ENCODE results near the gene SCUBE3. TPM values are rescaled to one million over a fixed set of nuclear protein-coding genes. Genes with fewer than 3 reads are reported as not detected.

Gene SCUBE3
- total RNA-seq, 1 donor: 26.8 TPM

DNA sequence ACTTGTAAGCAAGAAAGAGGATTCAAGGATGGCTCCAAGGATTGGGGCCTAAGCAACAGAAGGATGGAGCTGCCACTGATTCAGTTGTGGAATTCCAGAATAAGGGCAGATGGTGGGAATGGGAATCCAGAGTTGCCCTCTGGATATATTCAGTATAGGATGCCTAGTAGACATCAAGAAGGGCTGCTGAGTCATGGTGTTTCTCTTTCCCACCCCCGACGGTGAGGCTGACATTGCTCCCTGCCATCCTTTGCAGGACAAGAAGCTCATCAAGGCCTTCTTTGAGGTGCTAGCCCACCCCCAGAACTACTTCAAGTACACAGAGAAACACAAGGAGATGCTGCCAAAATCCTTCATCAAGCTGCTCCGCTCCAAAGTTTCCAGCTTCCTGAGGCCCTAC, 34.5 kb downstream of the SCUBE3 start:
- TF ChIP-seq, protein P1, sequence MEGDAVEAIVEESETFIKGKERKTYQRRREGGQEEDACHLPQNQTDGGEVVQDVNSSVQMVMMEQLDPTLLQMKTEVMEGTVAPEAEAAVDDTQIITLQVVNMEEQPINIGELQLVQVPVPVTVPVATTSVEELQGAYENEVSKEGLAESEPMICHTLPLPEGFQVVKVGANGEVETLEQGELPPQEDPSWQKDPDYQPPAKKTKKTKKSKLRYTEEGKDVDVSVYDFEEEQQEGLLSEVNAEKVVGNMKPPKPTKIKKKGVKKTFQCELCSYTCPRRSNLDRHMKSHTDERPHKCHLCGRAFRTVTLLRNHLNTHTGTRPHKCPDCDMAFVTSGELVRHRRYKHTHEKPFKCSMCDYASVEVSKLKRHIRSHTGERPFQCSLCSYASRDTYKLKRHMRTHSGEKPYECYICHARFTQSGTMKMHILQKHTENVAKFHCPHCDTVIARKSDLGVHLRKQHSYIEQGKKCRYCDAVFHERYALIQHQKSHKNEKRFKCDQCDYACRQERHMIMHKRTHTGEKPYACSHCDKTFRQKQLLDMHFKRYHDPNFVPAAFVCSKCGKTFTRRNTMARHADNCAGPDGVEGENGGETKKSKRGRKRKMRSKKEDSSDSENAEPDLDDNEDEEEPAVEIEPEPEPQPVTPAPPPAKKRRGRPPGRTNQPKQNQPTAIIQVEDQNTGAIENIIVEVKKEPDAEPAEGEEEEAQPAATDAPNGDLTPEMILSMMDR (IDR thresholded peaks at IDR 0.05; ENCODE audit: insufficient read depth, low read depth, low read length): no peak
- H3K4me3 ChIP-seq (ENCODE audit: low read depth, low read length): no peak overlapping the region
- no peak for DNase-seq (ENCODE audit: low read depth)

GRCh38 chr6:35248965-35249364, 35.2 kb downstream of the SCUBE3 start:
- TF ChIP-seq, protein P1 (IDR thresholded peaks at IDR 0.05; ENCODE audit: insufficient read depth, low read depth, low read length): no peak
- H3K4me3 ChIP-seq (ENCODE audit: low read depth, low read length): no peak overlapping the region
- no peak for DNase-seq (ENCODE audit: low read depth)

GRCh38 chr6:35251949-35252348, 38.2 kb downstream of the SCUBE3 start:
- TF ChIP-seq, protein P1 (IDR thresholded peaks at IDR 0.05; ENCODE audit: insufficient read depth, low read depth, low read length): no peak
- no peak for DNase-seq (ENCODE audit: low read depth)

DNA sequence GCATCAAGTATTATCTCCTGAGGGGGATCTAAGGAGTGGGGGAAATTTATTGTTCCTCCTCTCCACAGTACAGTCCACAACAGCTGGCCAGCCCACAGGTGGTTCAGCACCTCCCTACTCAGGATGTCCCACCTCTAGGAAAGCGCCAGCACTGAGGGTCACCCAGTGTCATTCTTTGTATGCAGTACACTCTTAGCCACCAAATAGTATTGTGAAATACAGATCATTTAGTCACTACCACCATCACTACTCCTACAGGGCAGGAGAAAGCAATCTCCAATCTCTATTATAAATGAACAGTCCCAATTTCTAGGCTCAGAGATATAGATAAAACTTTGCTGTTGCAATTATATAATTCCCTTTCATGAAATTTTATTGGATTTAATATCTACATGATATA, 39.5 kb downstream of the SCUBE3 start:
- TF ChIP-seq, protein P1 (IDR thresholded peaks at IDR 0.05; ENCODE audit: insufficient read depth, low read depth, low read length): no peak
- no peak overlapping the region for H3K4me3 ChIP-seq (ENCODE audit: low read depth, low read length)
- DNase-seq (ENCODE audit: low read depth): no peak

More at GRCh38 chr6:35251949-35252348, 38.2 kb downstream of the SCUBE3 start:
- H3K4me3 ChIP-seq (ENCODE audit: low read depth, low read length): no peak overlapping the region

DNA sequence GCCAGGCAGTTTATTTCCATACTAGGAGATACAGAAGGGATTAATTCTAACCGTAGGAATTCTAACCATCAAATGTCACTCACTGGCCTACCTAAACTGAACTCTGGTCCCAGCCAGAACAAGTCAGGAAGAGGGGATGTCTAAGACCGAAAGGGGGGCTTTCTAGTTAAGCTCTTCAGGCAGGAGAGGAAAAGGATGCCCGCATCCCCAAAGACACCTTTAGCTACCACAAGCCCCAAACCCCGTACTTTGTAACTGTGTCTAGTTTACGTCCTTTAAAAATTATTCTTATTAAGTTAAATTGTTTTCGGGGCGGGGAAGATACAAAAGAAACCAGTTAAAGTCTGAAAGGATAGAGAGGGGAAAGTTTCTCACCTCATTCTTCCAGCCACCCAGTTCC, 44.6 kb downstream of the SCUBE3 start:
- TF ChIP-seq, protein P1 (IDR thresholded peaks at IDR 0.05; ENCODE audit: insufficient read depth, low read depth, low read length): no peak
- no peak for DNase-seq (ENCODE audit: low read depth)
- peak overlapping the region; percentile 89 for H3K4me3 ChIP-seq (ENCODE audit: low read depth, low read length)

DNA sequence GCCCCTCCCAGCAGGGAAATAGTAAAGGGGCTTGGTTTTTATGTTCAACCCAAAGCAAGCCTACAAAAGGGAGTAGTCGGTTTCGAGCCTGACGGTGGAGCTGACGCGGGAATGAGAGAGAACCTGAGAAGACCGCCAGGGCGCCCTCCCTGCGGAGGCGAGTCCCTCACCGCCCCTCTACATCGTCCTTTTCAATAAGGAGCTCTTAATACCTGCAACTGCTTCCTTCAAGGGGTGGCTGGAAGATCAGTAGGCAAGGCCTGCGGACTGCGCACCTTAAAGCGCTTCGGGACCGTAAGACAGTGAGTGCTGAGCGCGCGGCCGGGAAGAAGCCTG, 45.1 kb downstream of the SCUBE3 start:
- DNase-seq (ENCODE audit: low read depth): peak; percentile 77
- peak overlapping the region; percentile 89 for H3K4me3 ChIP-seq (ENCODE audit: low read depth, low read length)
- TF ChIP-seq, protein P1 (IDR thresholded peaks at IDR 0.05; ENCODE audit: insufficient read depth, low read depth, low read length): peak; percentile 25

DNA sequence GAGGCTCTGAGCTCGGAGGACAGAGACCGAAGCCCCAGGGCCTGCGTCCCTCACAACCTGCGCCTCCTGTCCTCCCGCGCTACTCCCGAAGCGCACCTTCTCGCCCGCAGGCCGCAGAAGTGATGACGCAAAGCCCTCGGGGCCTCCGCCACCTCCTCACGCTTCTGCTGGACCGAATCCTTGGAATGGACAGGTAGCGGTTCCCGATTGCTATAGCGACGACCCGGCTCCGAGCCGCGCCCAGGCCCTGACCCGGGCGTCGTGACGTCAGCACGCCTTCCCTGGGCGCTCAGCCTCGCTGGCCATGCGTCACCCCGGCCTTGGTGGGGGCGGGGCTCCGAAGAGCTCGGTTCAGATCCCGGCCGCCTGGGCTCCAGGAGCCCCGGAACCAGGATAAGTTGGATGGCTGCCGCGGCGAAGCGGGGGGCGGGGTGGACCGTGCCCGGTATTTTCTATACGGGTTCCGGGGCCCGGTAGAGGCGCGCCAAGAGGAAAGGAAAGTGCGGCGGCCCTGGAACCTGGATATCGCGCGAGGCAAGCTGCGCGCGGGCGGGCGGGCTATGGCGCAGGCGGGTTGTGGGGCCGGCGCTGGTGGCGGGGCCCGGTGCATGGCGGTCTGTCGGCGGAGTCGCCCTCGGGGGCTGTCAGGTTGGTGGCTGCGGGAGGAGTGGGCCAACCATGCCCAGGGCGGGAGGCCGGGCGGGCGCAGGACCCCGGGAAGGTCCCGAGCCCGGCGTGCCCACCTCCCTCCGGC, 45.6 kb downstream of the SCUBE3 start, which contains the start of gene ZNF76:
Gene ZNF76, plus strand, starts transcription at position 542 of the 754 bp plus-strand sequence. CDS start 21,417 bp downstream, outside the sequence.
- H3K4me3 ChIP-seq (ENCODE audit: low read depth, low read length): peak within 1 kb of the TSS; percentile 89
- DNase-seq (ENCODE audit: low read depth): peak; percentile 98
- TF ChIP-seq, protein P1 (IDR thresholded peaks at IDR 0.05; ENCODE audit: insufficient read depth, low read depth, low read length): no peak

Data from fibroblast of villous mesenchyme (primary cell).